Measurements from ENCODE around the gene CHD2. TPM values are rescaled to one million over a fixed set of nuclear protein-coding genes. Genes with fewer than 3 reads are reported as not detected.

The CHD2 gene
- total RNA-seq, 1 experiment from 2014 or later, result 81.8 TPM

DNA sequence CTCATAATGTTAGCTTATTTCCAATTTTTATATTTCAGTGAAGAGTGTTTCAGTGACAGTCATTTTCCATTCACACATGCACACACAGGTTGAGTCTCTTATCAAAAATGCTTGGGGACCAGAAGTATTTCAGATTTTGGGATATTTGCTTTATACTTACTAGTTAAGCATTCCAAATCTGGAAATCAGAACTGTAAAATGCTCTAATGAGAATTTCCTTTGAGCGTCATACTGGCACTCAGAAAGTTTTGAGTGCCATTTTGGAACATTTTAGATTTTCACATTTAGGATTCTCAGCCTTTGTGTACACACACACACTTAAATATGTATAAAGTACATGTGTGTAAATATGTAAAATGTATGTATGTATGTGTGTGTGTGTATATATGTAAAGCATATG lies 71.0 kb downstream of the CHD2 start:
- in situ Hi-C loops (cut with HindIII; ENCODE audit: low pct_unique_long_range_greater_than_20kb, low sequenced_read_pairs) (no loop called here), intact Hi-C loops (cut with micrococcal nuclease; ENCODE audit: unreplicated experiment) (no loop called here)
- ATAC-seq, result no peak
- Histone ChIP-seq H3K4me1 (ENCODE audit: control insufficient read depth, insufficient read depth, low read length) (no peaks in the 10 kb centered on the region), H3K27me3 (ENCODE audit: control insufficient read depth, insufficient read depth, low read length) (no peaks in the 10 kb centered on the region), H3K9me3 (ENCODE audit: control insufficient read depth, insufficient read depth, low read depth, low read length) (no peaks in the 10 kb centered on the region), H3K27ac (ENCODE audit: low read length) (no peak overlapping the region), H3K36me3 (ENCODE audit: control insufficient read depth, insufficient read depth, low read length) (peaks cover 70% of the 10 kb centered on the region), H3K4me3 (ENCODE audit: low read depth in 2 of 2, low read length in 2 of 2) (no peak overlapping the region)
- no TSS peak for BruUV-seq (replicated peaks)
- CTCF ChIA-PET, result no interaction called here
- TF ChIP-seq SIN3A (IDR thresholded peaks at IDR 0.05; ENCODE audit: borderline replicate concordance, insufficient read depth, low read depth, low read length), result no peak
- no peak for TF ChIP-seq TCF7L2 (IDR thresholded peaks at IDR 0.05; ENCODE audit: low read depth, low read length)
- TF ChIP-seq, protein P1, sequence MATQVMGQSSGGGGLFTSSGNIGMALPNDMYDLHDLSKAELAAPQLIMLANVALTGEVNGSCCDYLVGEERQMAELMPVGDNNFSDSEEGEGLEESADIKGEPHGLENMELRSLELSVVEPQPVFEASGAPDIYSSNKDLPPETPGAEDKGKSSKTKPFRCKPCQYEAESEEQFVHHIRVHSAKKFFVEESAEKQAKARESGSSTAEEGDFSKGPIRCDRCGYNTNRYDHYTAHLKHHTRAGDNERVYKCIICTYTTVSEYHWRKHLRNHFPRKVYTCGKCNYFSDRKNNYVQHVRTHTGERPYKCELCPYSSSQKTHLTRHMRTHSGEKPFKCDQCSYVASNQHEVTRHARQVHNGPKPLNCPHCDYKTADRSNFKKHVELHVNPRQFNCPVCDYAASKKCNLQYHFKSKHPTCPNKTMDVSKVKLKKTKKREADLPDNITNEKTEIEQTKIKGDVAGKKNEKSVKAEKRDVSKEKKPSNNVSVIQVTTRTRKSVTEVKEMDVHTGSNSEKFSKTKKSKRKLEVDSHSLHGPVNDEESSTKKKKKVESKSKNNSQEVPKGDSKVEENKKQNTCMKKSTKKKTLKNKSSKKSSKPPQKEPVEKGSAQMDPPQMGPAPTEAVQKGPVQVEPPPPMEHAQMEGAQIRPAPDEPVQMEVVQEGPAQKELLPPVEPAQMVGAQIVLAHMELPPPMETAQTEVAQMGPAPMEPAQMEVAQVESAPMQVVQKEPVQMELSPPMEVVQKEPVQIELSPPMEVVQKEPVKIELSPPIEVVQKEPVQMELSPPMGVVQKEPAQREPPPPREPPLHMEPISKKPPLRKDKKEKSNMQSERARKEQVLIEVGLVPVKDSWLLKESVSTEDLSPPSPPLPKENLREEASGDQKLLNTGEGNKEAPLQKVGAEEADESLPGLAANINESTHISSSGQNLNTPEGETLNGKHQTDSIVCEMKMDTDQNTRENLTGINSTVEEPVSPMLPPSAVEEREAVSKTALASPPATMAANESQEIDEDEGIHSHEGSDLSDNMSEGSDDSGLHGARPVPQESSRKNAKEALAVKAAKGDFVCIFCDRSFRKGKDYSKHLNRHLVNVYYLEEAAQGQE (IDR thresholded peaks at IDR 0.05; ENCODE audit: insufficient read depth in 1 of 2, low read depth in 2 of 2, low read length in 1 of 2), result no peak
- TF ChIP-seq, protein P2, sequence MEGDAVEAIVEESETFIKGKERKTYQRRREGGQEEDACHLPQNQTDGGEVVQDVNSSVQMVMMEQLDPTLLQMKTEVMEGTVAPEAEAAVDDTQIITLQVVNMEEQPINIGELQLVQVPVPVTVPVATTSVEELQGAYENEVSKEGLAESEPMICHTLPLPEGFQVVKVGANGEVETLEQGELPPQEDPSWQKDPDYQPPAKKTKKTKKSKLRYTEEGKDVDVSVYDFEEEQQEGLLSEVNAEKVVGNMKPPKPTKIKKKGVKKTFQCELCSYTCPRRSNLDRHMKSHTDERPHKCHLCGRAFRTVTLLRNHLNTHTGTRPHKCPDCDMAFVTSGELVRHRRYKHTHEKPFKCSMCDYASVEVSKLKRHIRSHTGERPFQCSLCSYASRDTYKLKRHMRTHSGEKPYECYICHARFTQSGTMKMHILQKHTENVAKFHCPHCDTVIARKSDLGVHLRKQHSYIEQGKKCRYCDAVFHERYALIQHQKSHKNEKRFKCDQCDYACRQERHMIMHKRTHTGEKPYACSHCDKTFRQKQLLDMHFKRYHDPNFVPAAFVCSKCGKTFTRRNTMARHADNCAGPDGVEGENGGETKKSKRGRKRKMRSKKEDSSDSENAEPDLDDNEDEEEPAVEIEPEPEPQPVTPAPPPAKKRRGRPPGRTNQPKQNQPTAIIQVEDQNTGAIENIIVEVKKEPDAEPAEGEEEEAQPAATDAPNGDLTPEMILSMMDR (IDR thresholded peaks at IDR 0.05), result no peak
- no peak for TF ChIP-seq POLR2AphosphoS5 (IDR thresholded peaks at IDR 0.05; ENCODE audit: low read depth, low read length)
- no peak for DNase-seq (ENCODE audit: low read depth, low spot score)
- POLR2A ChIA-PET, result no interaction called here

DNA sequence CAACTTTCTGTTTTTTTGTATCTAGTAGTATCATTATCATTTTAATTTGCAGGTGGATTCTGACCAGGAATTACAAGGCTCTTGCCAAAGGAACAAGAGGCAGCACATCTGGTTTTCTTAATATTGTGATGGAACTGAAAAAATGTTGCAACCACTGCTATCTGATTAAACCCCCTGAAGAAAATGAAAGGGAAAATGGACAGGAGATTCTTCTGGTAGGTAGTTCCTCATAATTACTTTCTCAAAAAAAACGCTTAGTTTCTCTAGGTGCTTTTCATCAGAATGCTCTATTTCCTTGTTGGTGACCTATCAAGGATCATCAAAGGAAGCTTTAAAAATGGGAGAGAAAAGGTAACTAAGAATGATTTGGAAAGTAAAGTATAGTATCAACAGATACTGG lies 71.6 kb downstream of the CHD2 start:
- H3K4me3 ChIP-seq (ENCODE audit: low read depth in 2 of 2, low read length in 2 of 2), result no peak overlapping the region
- ATAC-seq (no peak), DNase-seq (ENCODE audit: low read depth, low spot score) (no peak)
- H3K27ac ChIP-seq (ENCODE audit: low read length), result no peak overlapping the region
- BruUV-seq (replicated peaks), result no TSS peak
- no peaks in the 10 kb centered on the region for H3K27me3 ChIP-seq (ENCODE audit: control insufficient read depth, insufficient read depth, low read length)
- H3K9me3 ChIP-seq (ENCODE audit: control insufficient read depth, insufficient read depth, low read depth, low read length), result no peaks in the 10 kb centered on the region
- in situ Hi-C loops (cut with HindIII; ENCODE audit: low pct_unique_long_range_greater_than_20kb, low sequenced_read_pairs) (no loop called here), intact Hi-C loops (cut with micrococcal nuclease; ENCODE audit: unreplicated experiment) (no loop called here)
- peaks cover 73% of the 10 kb centered on the region for H3K36me3 ChIP-seq (ENCODE audit: control insufficient read depth, insufficient read depth, low read length)
- no peaks in the 10 kb centered on the region for H3K4me1 ChIP-seq (ENCODE audit: control insufficient read depth, insufficient read depth, low read length)
- TF ChIP-seq, protein P2 (IDR thresholded peaks at IDR 0.05), result no peak
- TF ChIP-seq SIN3A (IDR thresholded peaks at IDR 0.05; ENCODE audit: borderline replicate concordance, insufficient read depth, low read depth, low read length) (no peak), TCF7L2 (IDR thresholded peaks at IDR 0.05; ENCODE audit: low read depth, low read length) (no peak), POLR2AphosphoS5 (IDR thresholded peaks at IDR 0.05; ENCODE audit: low read depth, low read length) (no peak)
- TF ChIP-seq, protein P1 (IDR thresholded peaks at IDR 0.05; ENCODE audit: insufficient read depth in 1 of 2, low read depth in 2 of 2, low read length in 1 of 2), result no peak
- ChIA-PET POLR2A (no interaction called here), CTCF (no interaction called here)
